A204.1 (cell line): ENCODE measurements around the gene THSD7A.

ENCODE experiments used
- FAIRE-seq: peaks from 2 replicates; lab custom pipeline; 2012; peaks lifted over from hg19 to GRCh38; lab: Jason Lieb, UNC

The THSD7A gene

GRCh38 chr7:11702938-11703337 is 129.1 kb downstream of the THSD7A start:
- no peak for FAIRE-seq

- no peak for FAIRE-seq
Observed at GRCh38 chr7:11701829-11702560, 130.0 kb downstream of the THSD7A start.

DNA sequence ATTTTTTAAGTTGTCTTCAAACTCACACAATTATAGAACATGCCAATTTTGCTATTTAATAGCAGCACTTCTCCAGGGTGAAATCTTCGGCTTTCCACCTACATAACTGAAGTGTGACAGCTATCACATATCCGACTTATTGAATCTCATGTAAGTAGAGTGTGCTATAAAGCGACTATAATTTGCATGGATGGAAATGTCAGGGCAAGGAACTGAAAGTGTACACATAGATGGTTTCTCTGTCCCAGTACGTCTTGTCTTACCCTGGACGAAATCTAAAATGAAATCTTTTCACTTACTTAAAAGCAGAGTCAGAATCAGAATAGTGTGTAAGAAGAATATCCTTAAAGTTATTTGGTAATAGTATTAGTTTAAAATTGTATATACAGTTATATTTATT is 132.3 kb downstream of the THSD7A start:
- no peak for FAIRE-seq

DNA sequence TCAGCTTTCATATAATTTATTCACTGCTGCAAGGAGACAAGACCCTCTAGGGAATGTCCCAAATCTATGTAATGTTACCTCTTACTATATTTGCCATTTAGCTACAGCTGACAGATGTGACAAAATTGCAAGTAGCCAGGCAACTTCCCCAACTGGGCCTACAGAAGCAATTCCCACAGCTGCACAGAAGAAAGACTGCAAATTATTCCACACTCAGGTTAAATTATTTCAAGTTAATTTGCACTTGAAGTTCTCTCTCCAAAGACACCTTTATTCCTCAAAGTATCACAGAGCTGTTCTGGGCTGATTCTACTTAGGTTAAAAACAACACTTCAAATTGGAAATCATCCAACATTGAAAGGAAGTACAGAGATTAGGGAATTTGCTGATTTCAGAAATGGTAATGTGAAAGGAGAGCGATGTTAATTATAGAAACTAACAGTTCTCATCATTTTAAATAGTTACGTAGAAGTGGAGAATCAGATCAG is 133.6 kb downstream of the THSD7A start:
- no peak for FAIRE-seq

GRCh38 chr7:11690395-11690794 is 141.6 kb downstream of the THSD7A start:
- FAIRE-seq, result no peak

DNA sequence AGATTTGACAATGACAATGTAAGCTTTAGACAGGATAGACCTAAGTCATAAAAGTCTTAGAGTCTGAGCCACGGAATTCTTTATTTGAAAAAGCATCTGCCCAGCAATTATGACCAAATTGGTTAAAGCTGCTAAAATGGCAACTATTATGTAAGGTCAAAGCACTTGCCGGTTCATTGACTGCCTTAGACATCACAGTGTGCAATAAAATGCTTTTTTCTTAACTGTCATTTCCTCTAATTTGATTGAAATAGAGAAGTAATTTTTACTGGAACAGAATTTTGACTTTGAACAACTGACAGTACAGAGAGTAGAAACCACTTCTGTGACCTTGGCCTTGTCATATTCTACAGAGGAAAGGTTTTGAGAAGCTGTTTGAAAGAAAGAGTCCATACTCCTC is 142.9 kb downstream of the THSD7A start:
- no peak for FAIRE-seq

GRCh38 chr7:11681461-11681860 is 150.5 kb downstream of the THSD7A start:
- FAIRE-seq, result no peak

DNA sequence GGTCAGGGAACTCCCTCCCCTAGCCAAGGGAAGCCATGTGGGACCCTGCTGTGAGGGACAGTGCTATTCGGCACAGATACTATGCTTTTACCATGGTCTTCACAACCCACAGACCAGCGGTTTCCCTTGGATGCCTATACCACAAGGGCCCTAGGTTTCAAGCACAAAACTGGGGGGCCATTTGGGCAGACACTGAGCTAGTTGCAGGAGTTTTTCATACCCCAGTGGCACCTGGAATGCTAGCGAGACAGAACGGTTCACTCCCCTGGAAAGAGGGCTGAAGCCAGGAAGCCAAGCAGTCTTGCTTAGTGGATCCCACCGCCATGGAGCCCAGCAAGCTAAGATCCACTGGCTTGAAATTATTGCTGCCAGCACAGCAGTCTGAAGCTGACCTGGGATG is 156.8 kb downstream of the THSD7A start:
- no peak for FAIRE-seq

- no peak for FAIRE-seq
Observed at GRCh38 chr7:11668727-11669126, 163.3 kb downstream of the THSD7A start.

GRCh38 chr7:11667810-11668185 is 164.2 kb downstream of the THSD7A start:
- FAIRE-seq, result no peak

DNA sequence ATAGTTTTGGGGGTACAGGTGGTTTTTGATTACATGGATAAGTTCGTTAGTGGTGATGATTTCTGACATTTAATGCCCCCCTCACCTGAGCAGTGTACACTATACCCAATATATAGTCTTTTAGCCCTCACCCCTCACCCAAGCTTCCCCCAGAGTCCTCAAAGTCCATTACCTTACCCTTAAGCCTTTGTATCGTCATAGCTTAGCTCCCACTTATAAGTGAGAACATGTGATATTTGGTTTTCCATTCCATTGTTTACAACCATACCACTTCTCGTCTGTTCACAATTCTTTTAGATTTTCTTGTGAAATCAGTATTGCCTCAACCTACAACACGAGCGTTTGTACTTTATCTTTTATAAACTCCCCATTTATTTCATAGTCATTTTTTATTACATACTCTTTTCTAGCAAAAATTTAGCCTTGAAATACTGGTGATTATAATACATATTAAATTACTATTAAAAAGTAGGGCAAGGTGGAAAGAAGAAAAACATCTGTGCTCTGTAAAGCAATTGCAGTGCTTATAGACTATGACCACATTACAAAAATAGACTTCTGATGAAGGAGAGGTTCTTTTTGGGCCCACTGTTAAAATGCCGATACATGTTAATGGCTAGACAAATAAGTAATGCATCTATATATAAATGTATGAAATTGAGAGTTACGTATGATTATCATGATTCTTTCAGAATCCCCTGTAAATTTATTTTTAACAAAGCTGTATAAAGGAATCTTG is 164.8 kb downstream of the THSD7A start:
- no peak for FAIRE-seq

GRCh38 chr7:11665357-11665756 is 166.6 kb downstream of the THSD7A start:
- no peak for FAIRE-seq

DNA sequence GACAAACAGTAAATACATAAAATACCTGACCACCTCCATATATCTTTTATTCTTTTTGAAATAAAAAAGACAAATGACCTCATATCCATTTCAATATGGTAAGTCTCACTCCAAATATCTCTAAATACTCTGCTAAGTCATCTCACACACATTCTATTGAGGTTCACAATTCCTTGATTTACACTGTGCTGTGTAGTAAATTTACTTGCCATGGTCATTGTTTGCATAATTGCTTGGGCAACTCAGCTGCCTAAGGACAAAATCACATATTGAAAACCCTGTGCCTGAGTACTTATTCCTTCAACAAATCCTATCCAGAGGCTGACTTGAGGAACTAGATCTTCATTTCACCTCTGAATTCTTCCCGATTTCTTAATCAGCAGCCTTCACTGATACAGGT is 176.4 kb downstream of the THSD7A start:
- FAIRE-seq, result no peak

DNA sequence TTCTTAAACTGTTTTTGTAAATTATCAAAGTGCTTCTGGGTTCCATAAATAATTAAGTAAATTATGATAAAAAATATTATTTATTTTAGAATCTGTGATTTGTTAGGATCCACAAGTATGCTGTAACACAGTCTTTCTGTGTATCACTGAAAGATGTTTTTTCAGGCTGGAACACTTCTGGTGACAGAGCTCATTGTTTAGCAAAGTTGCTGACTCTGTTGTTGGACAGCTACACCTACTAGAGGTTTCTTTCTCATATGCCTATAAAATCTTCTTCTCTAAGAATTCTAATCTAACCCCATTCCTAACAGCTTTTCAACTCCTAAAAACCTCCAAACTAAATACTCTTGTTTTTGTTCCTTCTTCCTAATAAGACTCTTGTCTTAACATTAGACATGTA is 176.8 kb downstream of the THSD7A start:
- FAIRE-seq, result no peak

DNA sequence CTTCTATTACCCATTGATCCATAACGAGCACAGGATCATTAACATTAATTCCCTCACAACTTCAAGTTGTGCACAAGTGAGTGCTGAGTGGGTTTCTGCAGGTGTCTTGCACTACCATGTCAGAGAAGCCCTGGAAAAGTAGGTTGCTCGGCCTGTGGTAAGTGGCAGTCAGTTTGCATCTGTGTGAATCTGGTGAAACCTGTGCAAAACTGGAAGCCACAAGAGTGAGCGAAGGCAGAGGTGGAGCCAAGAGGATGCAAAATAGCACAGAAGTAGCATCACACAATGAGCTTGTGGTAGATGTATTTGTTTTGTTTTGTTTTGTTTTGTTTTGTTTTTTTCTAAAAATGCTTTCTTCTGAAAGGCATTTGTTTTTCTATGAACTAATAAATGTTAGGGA is 181.5 kb downstream of the THSD7A start:
- no peak for FAIRE-seq

- FAIRE-seq, result no peak
Observed at GRCh38 chr7:11650030-11650429, 182.0 kb downstream of the THSD7A start.

GRCh38 chr7:11648980-11649379 is 183.0 kb downstream of the THSD7A start:
- no peak for FAIRE-seq

GRCh38 chr7:11648101-11648500 is 183.9 kb downstream of the THSD7A start:
- no peak for FAIRE-seq

- FAIRE-seq, result no peak
Observed at GRCh38 chr7:11642841-11643240, 189.2 kb downstream of the THSD7A start.

- no peak for FAIRE-seq
Observed at GRCh38 chr7:11642276-11642675, 189.7 kb downstream of the THSD7A start.

- FAIRE-seq, result no peak
Observed at GRCh38 chr7:11638011-11638774, 193.8 kb downstream of the THSD7A start.

DNA sequence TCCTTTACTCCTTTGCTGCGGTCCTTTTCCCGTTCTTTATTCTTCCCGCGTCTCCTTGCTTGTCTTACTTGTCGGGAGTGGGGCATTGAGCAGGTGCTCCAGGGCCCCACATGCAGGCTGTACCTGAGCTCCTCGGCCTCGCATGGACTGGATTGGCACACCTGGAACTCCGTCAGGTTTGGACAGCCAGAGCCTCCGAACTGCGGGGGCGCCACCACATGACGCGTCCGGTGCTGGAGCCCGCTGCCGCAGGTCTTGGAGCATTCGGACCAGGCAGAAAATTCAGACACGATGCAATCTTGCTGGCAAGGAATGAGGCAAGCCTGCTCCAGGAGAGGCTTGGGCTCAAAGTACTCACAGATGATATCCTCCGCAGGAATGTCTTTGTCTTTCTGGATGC is 195.7 kb downstream of the THSD7A start:
- no peak for FAIRE-seq

DNA sequence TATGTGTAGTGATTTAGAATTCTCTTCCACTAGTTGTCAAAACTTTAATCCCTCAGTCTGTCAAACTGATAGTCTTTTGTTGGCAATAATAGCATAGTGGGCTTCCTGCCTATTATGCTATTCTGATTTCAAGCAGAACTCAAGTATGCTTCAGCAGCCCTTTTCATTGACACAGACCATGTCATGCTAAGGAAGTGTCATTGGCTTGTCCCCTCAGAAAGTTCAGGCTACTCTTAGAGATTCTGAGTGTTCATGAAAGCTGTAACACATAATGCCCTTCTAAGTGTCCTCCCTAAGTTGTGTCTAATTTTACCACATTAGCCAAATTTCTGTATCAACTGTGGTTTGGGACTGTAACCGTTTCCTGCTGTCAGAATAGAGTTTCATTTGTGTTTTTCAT is 198.7 kb downstream of the THSD7A start:
- FAIRE-seq, result no peak
